Pancreas (tissue), 10 donors: ENCODE measurements around the gene CIBAR2. TPM values are rescaled to one million over a fixed set of nuclear protein-coding genes. Genes with fewer than 3 reads are reported as not detected.

Experiments used
- ATAC-seq, 4 donors: fragments of 200-7000 bp; cut with Tn5 transposase; one replicate each; pipeline versions ENCODE4 v1.8.0 to v1.9.1; 2020; ENCODE audit warnings: mild to moderate bottlenecking in 4 of 4, moderate library complexity in 4 of 4
- DNase-seq, 6 donors: peaks; one replicate each; pipeline ENCODE4 v3.0.0-alpha.2; 2020
- FAIRE-seq: peaks from 2 replicates; lab custom pipeline; 2012; peaks lifted over from hg19 to GRCh38; lab: Jason Lieb, UNC
- H3K27ac ChIP-seq, 4 donors: fragments of 200-600 bp; sonication (generic); 1 replicate in 3 of 4; 2 replicates in 1 of 4; pipeline versions ENCODE4 v1.5.0 to v1.8.0; 2020
- H3K27me3 ChIP-seq, 4 donors: fragments of 200-600 bp; one replicate each; pipeline ENCODE4 v1.8.0; 2021
- H3K36me3 ChIP-seq, 3 donors: fragments of 200-600 bp; sonication (generic) in 1 of 3; one replicate each; pipeline versions ENCODE4 v1.5.0 to v1.8.0; 2020 to 2021
- H3K4me1 ChIP-seq, 3 donors: fragments of 200-600 bp; one replicate each; pipeline ENCODE4 v1.8.0; 2021
- H3K4me3 ChIP-seq, 4 donors: fragments of 200-600 bp; sonication (generic) in 2 of 4; one replicate each; pipeline versions ENCODE4 v1.5.0 to v1.8.0; 2020 to 2021
- H3K9me3 ChIP-seq, 4 donors: fragments of 200-600 bp; one replicate each; pipeline ENCODE4 v1.8.0; 2021
- CTCF ChIP-seq, 4 donors: fragments of 200-600 bp; sonication (generic) in 3 of 4; IDR thresholded peaks; one replicate each; pipeline versions ENCODE4 v1.5.0 to v1.8.0; 2021; ENCODE audit warnings: antibody characterized with exemption in 4 of 4
- WGBS, 2 donors: extraction: QIAGEN DNeasy Blood & Tissue Kit; methylation state at CpG; one replicate each; pipeline ENCODE4 v1.1.7; 2013; 5-methylcytosine and 5-hydroxymethylcytosine counted together
- intact Hi-C, 3 donors: fragments of 100-400 bp; cut with DNase I; formaldehyde crosslinking; loops; one replicate each; pipeline versions ENCODE4 v1.11.1 to v1.14.2; 2022
- polyA plus RNA-seq, 2 donors: library from polyadenylated mRNA; stranded (reverse); fragments of 200-250 nt; gene quantifications; one replicate each; pipeline ENCODE4 v1.2.3, GENCODE V29; 2013
- total RNA-seq, 6 donors: library from RNA; stranded (reverse); fragmentation: NEBNext Ultra II Directional in 4 of 6; extraction: Animal tissue kit (Norgen Biotek cat#: 25700) in 4 of 6; gene quantifications; one replicate each; pipeline versions ENCODE4 v1.2.1 to v1.2.4, GENCODE V29; 2021 to 2023
- donor health status: healthy with polysubstance abuse.
- donor health status: DM: no; HTN: no; CAD: no; lungs with moderate emphysema.
- donor health status: DM: no; HTN: no; CAD: no.
- donor health status: control.
- donor health status: control.
- donor health status: Bipolar disorder and iron deficiency.
- donor health status: DM: yes; HTN: yes; CAD: no.
- donor health status: DM: no; HTN: no; CAD: no.
- donor health status: DM: no; HTN: no; CAD: no.
- donor health status: DM: yes; HTN: yes; CAD: no.

The CIBAR2 gene
- total and polyA plus RNA-seq, 8 donors, result 0.05 TPM; not detected in 7

GRCh38 chr16:85149776-85150175 is 37.5 kb upstream of the CIBAR2 start:
- no peak overlapping the region for H3K4me3 ChIP-seq
- H3K27ac ChIP-seq, result no peak overlapping the region
- no peak for FAIRE-seq
- no peaks in the 10 kb centered on the region for H3K27me3 ChIP-seq
- peaks cover 0 to 5% (median 0%) of the 10 kb centered on the region in 3 donors for H3K4me1 ChIP-seq
- no peaks in the 10 kb centered on the region for H3K9me3 ChIP-seq
- 26 to 35% methylated on average over 14 of the region's 14 CpGs for WGBS, 2 donors
- DNase-seq, result peak in 3 of 6 donors; percentile 64 to 89 (median 71)
- TF ChIP-seq CTCF (IDR thresholded peaks at IDR 0.05), result no peak
- intact Hi-C loops, result no loop called here
- ATAC-seq, result peak; percentile 36 to 75 (median 56)
- no peaks in the 10 kb centered on the region for H3K36me3 ChIP-seq

GRCh38 chr16:85148931-85149330 is 36.7 kb upstream of the CIBAR2 start:
- DNase-seq, result no peak
- ATAC-seq, result peak in 2 of 4 donors; percentile 13 to 35
- no peak for FAIRE-seq
- TF ChIP-seq CTCF (IDR thresholded peaks at IDR 0.05), result no peak
- no peak overlapping the region for H3K4me3 ChIP-seq
- no peaks in the 10 kb centered on the region for H3K27me3 ChIP-seq
- H3K36me3 ChIP-seq, result no peaks in the 10 kb centered on the region
- H3K9me3 ChIP-seq, result no peaks in the 10 kb centered on the region
- H3K27ac ChIP-seq, result no peak overlapping the region
- WGBS, 2 donors, result 9 to 36% methylated on average over 9 of the region's 9 CpGs
- H3K4me1 ChIP-seq, result peaks cover 0 to 5% (median 0%) of the 10 kb centered on the region in 3 donors
- intact Hi-C loops, result no loop called here

GRCh38 chr16:85146922-85147651 is 34.8 kb upstream of the CIBAR2 start:
- Histone ChIP-seq H3K27me3 (no peaks in the 10 kb centered on the region), H3K36me3 (no peaks in the 10 kb centered on the region), H3K4me1 (peaks cover 0 to 5% (median 0%) of the 10 kb centered on the region in 3 donors), H3K4me3 (no peak overlapping the region), H3K27ac (no peak overlapping the region), H3K9me3 (no peaks in the 10 kb centered on the region)
- no peak for TF ChIP-seq CTCF (IDR thresholded peaks at IDR 0.05)
- no peak for ATAC-seq
- intact Hi-C loops, result no loop called here
- no peak for FAIRE-seq
- WGBS, 2 donors, result 70 to 74% methylated on average over 27 of the region's 27 CpGs
- DNase-seq, result no peak

- Histone ChIP-seq H3K36me3 (no peaks in the 10 kb centered on the region), H3K27me3 (no peaks in the 10 kb centered on the region), H3K4me3 (no peak overlapping the region), H3K9me3 (no peaks in the 10 kb centered on the region), H3K4me1 (peaks cover 0 to 5% (median 0%) of the 10 kb centered on the region in 3 donors), H3K27ac (no peak overlapping the region)
- intact Hi-C loops, result no loop called here
- TF ChIP-seq CTCF (IDR thresholded peaks at IDR 0.05), result no peak
- DNase-seq (no peak), FAIRE-seq (no peak), ATAC-seq (no peak)
- WGBS, 2 donors, result 87% methylated on average over 4 of the region's 4 CpGs
Observed at GRCh38 chr16:85146532-85146797, 34.2 kb upstream of the CIBAR2 start.
